ENCODE data around the gene SIRPA.

SIRPA gene

DNA sequence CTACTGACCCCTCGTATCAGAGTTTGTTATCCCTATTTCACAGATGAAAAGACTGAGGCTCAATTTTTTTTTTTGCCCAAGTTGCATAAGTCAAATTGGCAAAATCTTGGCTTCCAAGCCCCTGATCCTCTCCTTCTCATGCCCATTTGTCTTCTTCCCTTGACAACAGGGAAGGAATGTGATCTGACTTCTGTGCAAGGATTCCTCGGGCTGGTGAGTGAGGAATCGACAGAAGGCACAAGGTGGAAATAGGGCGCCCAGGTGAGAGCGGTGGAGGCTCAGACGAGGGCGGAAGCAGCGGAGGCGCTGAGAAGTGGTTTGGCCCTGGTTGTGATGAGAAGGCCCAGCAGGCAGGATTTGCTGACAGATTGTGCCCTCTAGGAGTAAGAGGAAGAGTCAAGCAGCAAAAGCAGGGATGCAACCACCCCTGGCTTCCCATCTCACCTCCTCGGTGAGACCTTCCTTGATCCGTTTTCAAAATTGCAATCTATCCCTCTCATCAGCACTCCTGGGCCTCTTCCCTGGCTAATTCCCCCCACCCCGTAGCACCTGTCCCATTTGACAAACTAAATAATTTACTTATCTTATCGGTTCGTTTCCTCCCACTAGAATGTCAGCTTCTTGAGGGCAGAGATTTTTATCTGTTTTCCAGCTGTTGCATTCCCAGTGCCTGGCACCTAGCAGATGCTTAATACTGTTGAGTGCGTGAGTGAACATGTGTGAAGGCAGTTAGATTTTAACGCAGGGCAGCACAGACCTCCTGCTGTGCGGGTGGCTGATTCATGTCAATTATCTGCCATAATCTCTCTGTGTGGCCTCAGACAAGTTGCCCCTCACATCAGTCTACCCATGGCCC lies 3.7 kb upstream of the SIRPA start:
- H3K4me3 ChIP-seq (replicated peaks; ENCODE audit: low read depth, low read length), result no peak overlapping the region
- TF ChIP-seq, protein P1, sequence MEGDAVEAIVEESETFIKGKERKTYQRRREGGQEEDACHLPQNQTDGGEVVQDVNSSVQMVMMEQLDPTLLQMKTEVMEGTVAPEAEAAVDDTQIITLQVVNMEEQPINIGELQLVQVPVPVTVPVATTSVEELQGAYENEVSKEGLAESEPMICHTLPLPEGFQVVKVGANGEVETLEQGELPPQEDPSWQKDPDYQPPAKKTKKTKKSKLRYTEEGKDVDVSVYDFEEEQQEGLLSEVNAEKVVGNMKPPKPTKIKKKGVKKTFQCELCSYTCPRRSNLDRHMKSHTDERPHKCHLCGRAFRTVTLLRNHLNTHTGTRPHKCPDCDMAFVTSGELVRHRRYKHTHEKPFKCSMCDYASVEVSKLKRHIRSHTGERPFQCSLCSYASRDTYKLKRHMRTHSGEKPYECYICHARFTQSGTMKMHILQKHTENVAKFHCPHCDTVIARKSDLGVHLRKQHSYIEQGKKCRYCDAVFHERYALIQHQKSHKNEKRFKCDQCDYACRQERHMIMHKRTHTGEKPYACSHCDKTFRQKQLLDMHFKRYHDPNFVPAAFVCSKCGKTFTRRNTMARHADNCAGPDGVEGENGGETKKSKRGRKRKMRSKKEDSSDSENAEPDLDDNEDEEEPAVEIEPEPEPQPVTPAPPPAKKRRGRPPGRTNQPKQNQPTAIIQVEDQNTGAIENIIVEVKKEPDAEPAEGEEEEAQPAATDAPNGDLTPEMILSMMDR (IDR thresholded peaks at IDR 0.05; ENCODE audit: low read depth, low read length, missing control alignments), result no peak

DNA sequence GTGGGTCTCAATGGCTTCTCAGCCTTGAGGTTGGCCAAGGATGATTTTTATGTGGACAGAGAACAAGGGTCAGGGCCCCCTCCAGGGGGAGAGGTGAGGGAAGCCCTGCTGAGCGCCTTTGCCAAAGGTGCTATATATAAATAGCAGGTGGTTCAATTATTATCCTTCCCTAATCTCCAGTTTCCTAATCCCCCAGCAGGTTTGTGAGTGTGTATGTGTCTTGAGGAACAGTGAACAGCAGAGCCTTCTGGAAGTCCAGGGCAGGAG lies 3.2 kb upstream of the SIRPA start:
- DNase-seq (ENCODE audit: extremely low read depth, low read depth), result no peak
- TF ChIP-seq, protein P1 (IDR thresholded peaks at IDR 0.05; ENCODE audit: low read depth, low read length, missing control alignments), result no peak
- H3K4me3 ChIP-seq (replicated peaks; ENCODE audit: low read depth, low read length), result no peak overlapping the region

More for the DNA sequence above, 3.7 kb upstream of the SIRPA start:
- DNase-seq (ENCODE audit: extremely low read depth, low read depth), result no peak

DNA sequence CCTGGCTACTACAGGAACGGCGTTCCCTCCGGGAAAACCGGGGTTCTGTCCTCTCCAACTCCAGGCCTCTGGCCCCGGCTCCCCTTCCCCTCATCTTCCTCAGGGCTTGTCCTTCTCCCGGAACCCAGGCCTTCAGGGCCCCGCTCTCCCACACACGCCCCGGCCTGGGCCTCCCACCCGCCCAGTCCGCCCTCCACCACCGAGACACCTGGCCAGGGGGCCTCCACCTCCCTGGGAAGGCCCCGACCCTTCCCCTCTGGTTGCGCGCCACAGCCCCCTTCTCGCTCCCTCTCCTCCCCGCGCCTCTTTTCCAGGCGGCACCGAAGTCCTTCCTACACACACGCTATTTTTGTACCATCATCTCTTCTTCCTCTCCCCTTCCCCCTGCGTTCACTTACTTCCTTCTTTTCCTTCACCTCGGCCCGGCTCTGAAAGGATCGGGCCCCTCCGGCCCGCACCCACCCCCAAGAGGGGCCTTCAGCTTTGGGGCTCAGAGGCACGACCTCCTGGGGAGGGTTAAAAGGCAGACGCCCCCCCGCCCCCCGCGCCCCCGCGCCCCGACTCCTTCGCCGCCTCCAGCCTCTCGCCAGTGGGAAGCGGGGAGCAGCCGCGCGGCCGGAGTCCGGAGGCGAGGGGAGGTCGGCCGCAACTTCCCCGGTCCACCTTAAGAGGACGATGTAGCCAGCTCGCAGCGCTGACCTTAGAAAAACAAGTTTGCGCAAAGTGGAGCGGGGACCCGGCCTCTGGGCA lies 1.3 kb upstream of the SIRPA start:
- TF ChIP-seq, protein P1 (IDR thresholded peaks at IDR 0.05; ENCODE audit: low read depth, low read length, missing control alignments), result no peak
- peak overlapping the region; percentile 60 for H3K4me3 ChIP-seq (replicated peaks; ENCODE audit: low read depth, low read length)
- no peak for DNase-seq (ENCODE audit: extremely low read depth, low read depth)

DNA sequence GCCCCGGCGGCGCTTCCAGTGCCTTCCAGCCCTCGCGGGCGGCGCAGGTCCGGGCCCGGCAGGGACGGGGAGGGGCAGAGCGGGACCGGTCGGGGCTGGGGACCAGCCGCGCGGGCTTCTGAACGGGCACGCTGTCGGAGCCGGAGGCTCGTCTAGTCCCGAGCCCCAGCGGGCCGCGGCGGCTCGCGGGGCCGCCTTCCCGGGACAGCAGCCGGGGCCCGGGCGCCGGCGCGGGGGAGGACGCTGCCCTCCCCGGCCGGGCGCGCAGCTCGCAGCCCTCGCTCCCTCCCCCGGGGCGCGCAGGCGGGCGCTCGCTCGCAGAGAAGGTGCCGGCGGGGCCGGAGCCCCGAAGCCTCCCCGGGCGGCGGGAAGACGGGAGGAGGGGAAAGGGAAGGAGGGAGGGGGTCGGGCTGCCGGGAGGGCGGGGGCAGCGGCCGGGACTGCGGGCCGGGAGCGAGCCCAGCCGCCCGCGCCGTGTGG lies 696 bp upstream of the SIRPA start:
- TF ChIP-seq, protein P1 (IDR thresholded peaks at IDR 0.05; ENCODE audit: low read depth, low read length, missing control alignments), result no peak
- peak overlapping the region; percentile 60 for H3K4me3 ChIP-seq (replicated peaks; ENCODE audit: low read depth, low read length)
- DNase-seq (ENCODE audit: extremely low read depth, low read depth), result no peak

DNA sequence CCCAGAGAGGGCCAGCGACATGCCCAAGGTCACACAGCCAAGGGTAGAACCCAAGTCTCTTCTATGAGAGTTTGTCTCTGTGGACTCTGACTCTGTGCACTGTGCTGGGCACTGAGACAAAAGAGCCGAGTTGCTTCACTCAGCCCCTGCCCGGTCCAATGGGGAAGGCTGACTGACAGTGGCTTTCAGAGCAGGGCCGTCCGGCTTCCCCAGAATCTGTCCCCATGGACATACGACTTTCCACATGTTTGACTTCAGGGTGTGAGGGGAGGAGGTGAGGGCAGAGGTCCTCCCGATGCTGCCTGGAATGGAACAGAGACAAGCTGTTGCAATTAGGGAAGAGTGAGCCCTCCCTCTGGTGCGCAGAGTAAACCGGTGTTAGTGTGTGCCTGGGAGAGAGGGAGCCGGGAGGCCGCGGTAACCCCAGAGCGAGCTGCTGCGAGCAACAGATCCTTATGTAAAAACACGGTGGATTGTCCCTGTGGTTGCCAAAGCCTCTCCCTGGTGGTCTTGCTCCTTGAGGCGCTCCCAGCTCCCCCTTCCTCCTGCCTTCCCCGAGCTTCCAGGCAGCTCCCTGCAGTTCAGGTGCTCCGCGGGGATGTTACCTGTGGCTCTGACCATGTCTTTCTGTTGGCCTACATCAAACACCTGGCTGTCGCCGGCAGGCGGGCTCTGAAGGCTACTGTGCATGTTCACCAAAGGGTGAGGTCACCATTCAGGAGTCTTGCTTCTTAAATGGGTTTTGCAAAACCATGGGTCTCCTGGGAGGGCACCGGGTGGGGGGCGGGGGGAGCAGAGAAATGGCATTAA lies 672 bp downstream of the SIRPA start:
- DNase-seq (ENCODE audit: extremely low read depth, low read depth), result no peak
- TF ChIP-seq, protein P1 (IDR thresholded peaks at IDR 0.05; ENCODE audit: low read depth, low read length, missing control alignments), result no peak
- H3K4me3 ChIP-seq (replicated peaks; ENCODE audit: low read depth, low read length), result peak overlapping the region; percentile 60

DNA sequence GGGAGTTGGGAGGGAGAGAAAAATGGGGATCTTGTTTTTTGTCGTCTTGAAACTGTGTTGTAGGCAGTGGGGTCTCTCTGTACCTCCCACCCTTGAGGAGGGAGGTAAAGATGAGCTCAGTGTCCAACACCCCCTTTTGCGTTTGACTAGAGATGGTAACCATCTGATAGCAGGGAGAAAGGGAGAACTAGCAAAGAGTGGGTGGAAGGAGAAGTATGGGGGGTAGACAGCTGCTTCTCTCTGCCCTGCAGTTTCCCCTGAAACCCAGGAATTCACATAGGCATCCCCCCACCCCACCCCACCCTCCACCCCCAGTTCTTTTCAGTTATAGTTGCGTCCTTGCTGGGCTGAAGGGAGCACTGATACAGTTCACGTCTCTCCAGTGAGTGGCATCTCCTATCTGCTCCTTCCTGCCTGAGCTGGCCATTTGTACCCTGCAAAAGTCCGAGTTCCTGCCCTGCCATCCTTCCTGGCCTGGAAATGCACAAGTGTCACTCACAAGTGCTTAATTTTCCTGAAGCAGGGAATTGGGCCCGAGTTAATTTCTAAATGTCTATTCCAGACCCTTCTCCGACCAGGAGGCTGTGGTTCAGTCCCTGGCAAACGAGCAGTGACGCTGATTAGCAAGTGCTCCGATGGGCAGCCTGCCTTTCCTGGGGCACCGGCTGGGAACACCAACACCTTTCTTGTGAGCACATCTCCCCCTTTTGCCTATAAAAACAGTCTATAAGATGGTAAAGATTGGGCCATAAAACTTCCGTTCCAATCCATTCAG lies 1.5 kb downstream of the SIRPA start:
- TF ChIP-seq, protein P1 (IDR thresholded peaks at IDR 0.05; ENCODE audit: low read depth, low read length, missing control alignments), result no peak
- H3K4me3 ChIP-seq (replicated peaks; ENCODE audit: low read depth, low read length), result peak overlapping the region; percentile 60
- no peak for DNase-seq (ENCODE audit: extremely low read depth, low read depth)
